Bronchial epithelial cell (primary cell): ENCODE data around the gene ELMO2. TPM values are rescaled to one million over a fixed set of nuclear protein-coding genes. Genes with fewer than 3 reads are reported as not detected.

ENCODE experiments used
- DNase-seq: peaks from one replicate; pipeline ENCODE4 v3.0.0-alpha.2; 2010; ENCODE audit warnings: low read depth
- FAIRE-seq: peaks from 2 replicates; lab custom pipeline; 2011; peaks lifted over from hg19 to GRCh38; lab: Jason Lieb, UNC
- H3K27me3 ChIP-seq: 2 replicates; pipeline ENCODE4 v1.5.1; 2011; ENCODE audit warnings: low read length; ENCODE audit not compliant: control insufficient read depth, insufficient read depth
- H3K36me3 ChIP-seq: 2 replicates; pipeline ENCODE4 v1.5.1; 2011; ENCODE audit warnings: low read length; ENCODE audit not compliant: control insufficient read depth, insufficient read depth
- H3K4me3 ChIP-seq: 2 replicates; pipeline ENCODE4 v1.5.1; 2011; ENCODE audit warnings: mild to moderate bottlenecking, low read depth, low read length, control low read depth
- total RNA-seq: library from RNA; depleted of rRNA; stranded (reverse); fragments of >200 nt; gene quantifications from 2 replicates; pipeline ENCODE4 v1.2.1, GENCODE V29; 2014
- TF ChIP-seq, protein P1 (sequence below): IDR thresholded peaks from 2 replicates; pipeline ENCODE4 v1.5.1; 2011; ENCODE audit warnings: mild to moderate bottlenecking, moderate library complexity, low read length, control low read depth, inconsistent platforms; ENCODE audit not compliant: insufficient read depth, severe bottlenecking

ELMO2 gene
- total RNA-seq, 1 donor from 2014 or later = 15.5 TPM

- peak; percentile 29 for DNase-seq
- FAIRE-seq = no peak
- TF ChIP-seq, protein P1, sequence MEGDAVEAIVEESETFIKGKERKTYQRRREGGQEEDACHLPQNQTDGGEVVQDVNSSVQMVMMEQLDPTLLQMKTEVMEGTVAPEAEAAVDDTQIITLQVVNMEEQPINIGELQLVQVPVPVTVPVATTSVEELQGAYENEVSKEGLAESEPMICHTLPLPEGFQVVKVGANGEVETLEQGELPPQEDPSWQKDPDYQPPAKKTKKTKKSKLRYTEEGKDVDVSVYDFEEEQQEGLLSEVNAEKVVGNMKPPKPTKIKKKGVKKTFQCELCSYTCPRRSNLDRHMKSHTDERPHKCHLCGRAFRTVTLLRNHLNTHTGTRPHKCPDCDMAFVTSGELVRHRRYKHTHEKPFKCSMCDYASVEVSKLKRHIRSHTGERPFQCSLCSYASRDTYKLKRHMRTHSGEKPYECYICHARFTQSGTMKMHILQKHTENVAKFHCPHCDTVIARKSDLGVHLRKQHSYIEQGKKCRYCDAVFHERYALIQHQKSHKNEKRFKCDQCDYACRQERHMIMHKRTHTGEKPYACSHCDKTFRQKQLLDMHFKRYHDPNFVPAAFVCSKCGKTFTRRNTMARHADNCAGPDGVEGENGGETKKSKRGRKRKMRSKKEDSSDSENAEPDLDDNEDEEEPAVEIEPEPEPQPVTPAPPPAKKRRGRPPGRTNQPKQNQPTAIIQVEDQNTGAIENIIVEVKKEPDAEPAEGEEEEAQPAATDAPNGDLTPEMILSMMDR = no peak
- H3K27me3 ChIP-seq = no peaks in the 10 kb centered on the region
- peaks cover 25% of the 10 kb centered on the region for H3K36me3 ChIP-seq
- H3K4me3 ChIP-seq = no peak overlapping the region
Observed at GRCh38 chr20:46378412-46379009, 27.9 kb downstream of the ELMO2 start.

GRCh38 chr20:46377518-46377917 is 28.9 kb downstream of the ELMO2 start:
- DNase-seq = peak; percentile 79
- H3K4me3 ChIP-seq = no peak overlapping the region
- TF ChIP-seq, protein P1 = peak; percentile 47
- no peaks in the 10 kb centered on the region for H3K27me3 ChIP-seq
- FAIRE-seq = no peak
- H3K36me3 ChIP-seq = peaks cover 27% of the 10 kb centered on the region

GRCh38 chr20:46376196-46376785 is 30.1 kb downstream of the ELMO2 start:
- Histone ChIP-seq H3K36me3 (peaks cover 28% of the 10 kb centered on the region), H3K4me3 (no peak overlapping the region)

GRCh38 chr20:46375771-46376170 is 30.6 kb downstream of the ELMO2 start:
- TF ChIP-seq, protein P1 = no peak
- peak; percentile 67 for DNase-seq
- no peak for FAIRE-seq
- no peaks in the 10 kb centered on the region for H3K27me3 ChIP-seq
- no peak overlapping the region for H3K4me3 ChIP-seq
- peaks cover 30% of the 10 kb centered on the region for H3K36me3 ChIP-seq

More at GRCh38 chr20:46376196-46376785, 30.1 kb downstream of the ELMO2 start:
- no peak for DNase-seq
- no peaks in the 10 kb centered on the region for H3K27me3 ChIP-seq
- no peak for FAIRE-seq
- TF ChIP-seq, protein P1 = no peak

DNA sequence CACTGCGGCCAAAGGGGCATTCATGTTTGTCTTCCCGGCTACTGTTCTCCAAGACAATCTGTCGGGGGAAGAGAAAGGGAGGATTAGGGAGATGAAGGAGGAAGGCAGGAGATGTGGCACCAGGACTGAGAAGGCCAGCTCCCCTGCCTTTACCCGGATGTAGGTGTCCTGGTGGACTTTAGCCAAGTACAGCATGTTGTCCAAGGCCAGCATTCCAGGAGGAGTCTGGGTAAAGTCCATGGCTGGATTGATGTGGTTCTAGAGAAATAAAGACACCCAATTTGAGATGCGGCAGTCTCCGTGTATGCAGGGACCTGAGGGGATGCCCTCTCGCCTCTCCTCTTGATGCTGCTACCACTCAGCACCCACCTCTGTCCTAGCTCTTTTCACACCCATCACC is 32.0 kb downstream of the ELMO2 start:
- Histone ChIP-seq H3K36me3 (peaks cover 32% of the 10 kb centered on the region), H3K27me3 (no peaks in the 10 kb centered on the region), H3K4me3 (no peak overlapping the region)
- DNase-seq (no peak), FAIRE-seq (no peak)
- TF ChIP-seq, protein P1 = no peak

DNA sequence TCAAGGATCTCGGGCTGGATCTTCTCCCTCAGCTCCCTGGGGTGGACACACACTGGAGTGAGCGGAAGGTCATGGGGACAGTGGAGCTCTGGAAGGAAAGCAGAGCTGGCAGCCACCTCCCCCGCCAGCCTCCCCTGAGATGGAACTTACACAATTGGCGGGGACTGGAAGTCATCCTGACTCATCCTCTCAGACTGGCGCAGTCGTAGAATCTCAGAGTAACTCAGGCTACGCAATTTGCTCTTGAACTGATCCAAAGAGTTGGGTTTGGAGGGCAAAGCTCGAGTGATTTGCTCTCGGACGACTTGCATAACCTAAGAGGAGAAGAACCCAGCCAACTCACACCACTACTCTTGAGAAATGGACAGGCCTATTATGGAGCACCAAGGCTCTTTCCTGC is 34.8 kb downstream of the ELMO2 start:
- no peak overlapping the region for H3K4me3 ChIP-seq
- FAIRE-seq = no peak
- H3K27me3 ChIP-seq = no peaks in the 10 kb centered on the region
- DNase-seq = no peak
- H3K36me3 ChIP-seq = peaks cover 35% of the 10 kb centered on the region
- TF ChIP-seq, protein P1 = no peak
